GM10847 (cell line): ENCODE measurements around the gene TTC21A.

Source experiments
- POLR2A ChIP-seq: IDR thresholded peaks from 2 replicates; pipeline ENCODE4 v1.6.1; 2011; ENCODE audit not compliant: insufficient read length; ENCODE audit errors: extremely low read depth

The TTC21A gene

GRCh38 chr3:39136533-39137434 lies 29.3 kb downstream of the TTC21A start:
- TF ChIP-seq POLR2A, result no peak

GRCh38 chr3:39137435-39137936 lies 30.0 kb downstream of the TTC21A start:
- no peak for TF ChIP-seq POLR2A

- TF ChIP-seq POLR2A, result no peak
These were observed 30.7 kb downstream of the TTC21A start for GRCh38 chr3:39137991-39138803.

- no peak for TF ChIP-seq POLR2A
These were observed 31.4 kb downstream of the TTC21A start for GRCh38 chr3:39138804-39139415.

GRCh38 chr3:39139442-39139841 lies 32.0 kb downstream of the TTC21A start:
- TF ChIP-seq POLR2A, result no peak

GRCh38 chr3:39140341-39140971 lies 33.0 kb downstream of the TTC21A start:
- no peak for TF ChIP-seq POLR2A

- TF ChIP-seq POLR2A, result no peak
These were observed 33.9 kb downstream of the TTC21A start for GRCh38 chr3:39141171-39141995.

- TF ChIP-seq POLR2A, result no peak
These were observed 34.6 kb downstream of the TTC21A start for GRCh38 chr3:39142067-39142466.

GRCh38 chr3:39143051-39143885 lies 35.8 kb downstream of the TTC21A start:
- no peak for TF ChIP-seq POLR2A

- TF ChIP-seq POLR2A, result no peak
These were observed 36.7 kb downstream of the TTC21A start for GRCh38 chr3:39144095-39144747.

- TF ChIP-seq POLR2A, result no peak
These were observed 37.4 kb downstream of the TTC21A start for GRCh38 chr3:39144748-39145380.

- TF ChIP-seq POLR2A, result no peak
These were observed 38.6 kb downstream of the TTC21A start for GRCh38 chr3:39146083-39146501.
